Central memory CD8-positive, alpha-beta T cell (primary cell): ENCODE results near the gene IL22RA2.

Experiments
- ATAC-seq: fragments of 150-1000 bp; cut with Tn5 transposase; replicated peaks from 2 replicates; pipeline ENCODE4 v1.10.0; 2022; ENCODE audit warnings: mild to moderate bottlenecking, moderate FRiP score, moderate number of reproducible peaks; ENCODE audit not compliant: poor library complexity, severe bottlenecking; ENCODE audit errors: extremely low read depth
- DNase-seq, 2 donors: peaks; one replicate each; pipeline ENCODE4 v3.0.0; 2021; ENCODE audit warnings: low spot score in 2 of 2
- H3K27ac Mint-ChIP-seq: one replicate; pipeline ENCODE4 v1.8.0; 2022; ENCODE audit warnings: low read depth, mild to moderate bottlenecking, moderate library complexity, mixed read lengths
- H3K27me3 Mint-ChIP-seq: one replicate; pipeline ENCODE4 v1.8.0; 2022; ENCODE audit warnings: mixed read lengths
- H3K36me3 Mint-ChIP-seq: one replicate; pipeline ENCODE4 v1.8.0; 2022; ENCODE audit warnings: mild to moderate bottlenecking, moderate library complexity, mixed read lengths; ENCODE audit not compliant: insufficient read depth
- H3K4me1 Mint-ChIP-seq: one replicate; pipeline ENCODE4 v1.8.0; 2022; ENCODE audit warnings: mixed read lengths
- H3K4me3 Mint-ChIP-seq: one replicate; pipeline ENCODE4 v1.8.0; 2022; ENCODE audit warnings: mild to moderate bottlenecking, moderate library complexity, mixed read lengths
- H3K9me3 Mint-ChIP-seq: one replicate; pipeline ENCODE4 v1.8.0; 2022; ENCODE audit warnings: mixed read lengths

Gene IL22RA2

DNA sequence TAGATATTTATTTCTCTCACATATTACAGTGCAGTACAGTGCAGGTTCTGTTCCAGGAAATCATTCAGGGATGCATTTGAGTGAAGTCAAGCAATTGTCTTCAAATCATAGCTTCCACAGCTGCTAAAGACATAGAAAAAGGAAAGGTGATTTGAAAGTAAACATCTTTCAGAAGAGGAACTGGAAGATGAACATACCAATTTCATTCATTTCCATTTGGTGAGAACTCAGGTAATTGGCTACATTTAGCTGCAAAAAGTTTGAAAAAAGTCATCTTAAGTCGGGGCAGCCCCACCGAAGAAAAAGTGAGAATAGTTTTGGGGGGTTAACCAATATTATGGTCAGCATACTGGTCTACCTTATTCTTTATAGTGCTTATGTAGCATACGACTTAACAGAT is 67.3 kb downstream of the IL22RA2 start:
- Mint-ChIP-seq H3K27me3 (no peaks in the 10 kb centered on the region), H3K4me3 (no peak overlapping the region)

DNA sequence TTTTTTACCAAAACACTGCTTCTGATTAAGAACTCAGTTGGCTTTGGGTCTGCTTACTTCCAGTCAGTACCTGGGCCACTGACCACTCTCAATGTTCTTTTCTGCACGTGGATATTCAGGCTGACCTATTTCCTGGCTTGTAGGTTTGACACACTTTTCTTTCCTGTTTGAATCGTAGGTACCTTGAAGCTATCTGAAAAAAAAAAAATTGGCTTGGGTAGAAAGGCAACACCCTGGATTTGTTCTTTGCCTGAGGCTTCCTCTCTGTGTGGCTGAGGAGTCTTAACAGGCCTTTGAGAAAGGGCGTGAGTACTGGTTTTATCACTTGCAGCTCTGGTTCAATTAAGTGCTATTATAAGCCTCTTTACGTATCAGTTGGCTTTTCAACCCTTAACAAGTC is 68.1 kb downstream of the IL22RA2 start:
- DNase-seq (no peak), ATAC-seq (peak; percentile 24)
- Mint-ChIP-seq H3K36me3 (no peaks in the 10 kb centered on the region), H3K4me1 (peaks cover 27% of the 10 kb centered on the region), H3K27me3 (no peaks in the 10 kb centered on the region), H3K9me3 (no peaks in the 10 kb centered on the region), H3K4me3 (no peak overlapping the region), H3K27ac (peak overlapping the region; percentile 16)

More for the DNA sequence above, 67.3 kb downstream of the IL22RA2 start:
- Mint-ChIP-seq H3K36me3 (no peaks in the 10 kb centered on the region), H3K9me3 (no peaks in the 10 kb centered on the region), H3K4me1 (peaks cover 27% of the 10 kb centered on the region), H3K27ac (peak overlapping the region; percentile 16)
- ATAC-seq (no peak), DNase-seq (no peak)

DNA sequence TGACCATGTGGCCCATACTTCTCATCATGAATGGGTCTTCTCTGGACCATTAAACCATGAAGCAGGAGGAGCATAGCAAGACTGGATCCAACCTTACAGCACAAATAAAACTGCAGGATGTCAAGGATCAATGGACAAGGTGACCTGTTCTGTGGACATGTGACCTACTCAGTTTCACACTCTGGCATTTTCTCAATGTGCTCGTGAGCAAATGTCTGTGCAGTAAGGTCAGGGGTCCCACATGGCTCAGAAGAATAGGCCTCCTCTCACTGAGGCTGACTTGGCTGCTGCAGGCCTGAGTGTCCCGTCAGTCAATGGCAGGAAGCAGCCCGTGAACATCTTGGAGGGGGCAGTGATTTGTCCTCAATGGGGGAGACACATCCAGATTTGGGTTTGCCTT is 68.5 kb downstream of the IL22RA2 start:
- Mint-ChIP-seq H3K27ac (no peak overlapping the region), H3K4me1 (peaks cover 27% of the 10 kb centered on the region), H3K36me3 (no peaks in the 10 kb centered on the region), H3K27me3 (no peaks in the 10 kb centered on the region), H3K4me3 (no peak overlapping the region), H3K9me3 (no peaks in the 10 kb centered on the region)
- DNase-seq, result no peak
- ATAC-seq, result no peak

DNA sequence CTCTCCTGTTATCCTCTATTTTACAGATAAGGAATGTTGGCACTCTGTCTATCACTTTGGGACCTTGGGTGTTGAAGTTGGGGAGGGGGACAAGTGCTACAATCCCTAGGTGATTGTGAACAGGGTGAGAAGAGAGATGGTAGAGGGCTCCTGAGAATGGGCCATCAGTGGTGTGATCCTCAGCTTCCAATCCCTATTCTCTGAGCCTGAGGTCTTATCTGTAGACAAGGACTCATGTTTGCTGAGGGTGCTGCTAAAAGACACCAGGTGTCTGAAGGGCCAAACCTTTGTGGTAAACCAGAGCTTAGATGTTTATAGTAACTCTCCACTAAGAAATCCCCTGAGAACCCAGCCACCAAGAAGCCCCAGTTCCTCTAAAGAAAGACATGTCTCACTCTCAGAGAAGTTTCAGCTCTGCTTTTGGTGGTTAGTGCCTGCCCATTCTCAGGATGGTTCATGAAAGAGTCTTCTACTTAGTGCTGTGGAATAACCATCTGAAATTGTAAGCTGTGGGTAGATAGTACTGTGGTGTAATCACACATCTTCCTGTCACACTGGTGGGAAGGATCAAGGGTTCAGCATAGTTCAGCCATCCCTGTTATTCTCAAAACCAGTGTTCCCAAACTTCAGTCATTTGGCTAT is 70.5 kb downstream of the IL22RA2 start:
- H3K27ac Mint-ChIP-seq, result no peak overlapping the region
- no peaks in the 10 kb centered on the region for H3K9me3 Mint-ChIP-seq
- no peak overlapping the region for H3K4me3 Mint-ChIP-seq
- H3K36me3 Mint-ChIP-seq, result no peaks in the 10 kb centered on the region
- DNase-seq (no peak), ATAC-seq (peak; percentile 56)
- H3K4me1 Mint-ChIP-seq, result peaks cover 27% of the 10 kb centered on the region
- H3K27me3 Mint-ChIP-seq, result no peaks in the 10 kb centered on the region

DNA sequence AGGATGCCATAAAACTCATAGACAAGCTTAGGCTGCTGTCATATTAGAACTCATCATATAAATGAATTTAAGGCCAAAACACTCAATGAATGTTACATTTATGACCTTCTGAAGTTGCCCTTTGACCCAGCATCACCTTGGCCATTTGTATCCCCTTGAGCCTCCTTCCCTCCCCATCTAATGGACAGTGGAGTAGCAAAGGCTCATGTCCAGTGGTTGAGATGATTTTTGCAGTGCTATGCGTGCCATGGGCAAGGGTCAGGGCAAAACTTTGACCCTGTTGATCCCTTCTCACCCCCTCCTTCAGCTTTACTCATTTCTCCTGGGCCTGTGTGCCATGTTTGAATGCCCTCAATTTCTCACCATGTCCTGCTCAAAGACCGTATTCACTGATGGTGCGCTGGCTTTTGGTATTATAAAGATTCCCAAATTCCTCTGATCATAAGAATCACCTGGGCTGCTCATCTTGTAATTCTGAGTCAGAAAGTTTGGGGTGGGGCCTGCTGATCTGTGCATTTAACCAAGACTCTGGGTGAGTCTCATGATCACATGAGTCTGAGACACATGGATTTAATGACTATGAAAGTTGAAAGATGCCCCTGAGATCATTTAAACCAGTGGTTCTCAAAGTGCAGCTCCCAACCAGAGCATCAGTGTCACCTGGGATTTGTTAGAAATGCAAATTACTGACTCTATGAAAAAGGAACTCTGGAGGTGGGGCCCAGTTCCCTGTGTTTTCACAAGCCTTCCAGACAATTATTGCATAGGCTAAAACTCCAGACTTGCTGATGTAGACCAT is 71.2 kb downstream of the IL22RA2 start:
- Mint-ChIP-seq H3K27me3 (no peaks in the 10 kb centered on the region), H3K4me1 (peaks cover 27% of the 10 kb centered on the region), H3K27ac (no peak overlapping the region), H3K4me3 (no peak overlapping the region), H3K36me3 (no peaks in the 10 kb centered on the region), H3K9me3 (no peaks in the 10 kb centered on the region)
- DNase-seq (no peak), ATAC-seq (no peak)

DNA sequence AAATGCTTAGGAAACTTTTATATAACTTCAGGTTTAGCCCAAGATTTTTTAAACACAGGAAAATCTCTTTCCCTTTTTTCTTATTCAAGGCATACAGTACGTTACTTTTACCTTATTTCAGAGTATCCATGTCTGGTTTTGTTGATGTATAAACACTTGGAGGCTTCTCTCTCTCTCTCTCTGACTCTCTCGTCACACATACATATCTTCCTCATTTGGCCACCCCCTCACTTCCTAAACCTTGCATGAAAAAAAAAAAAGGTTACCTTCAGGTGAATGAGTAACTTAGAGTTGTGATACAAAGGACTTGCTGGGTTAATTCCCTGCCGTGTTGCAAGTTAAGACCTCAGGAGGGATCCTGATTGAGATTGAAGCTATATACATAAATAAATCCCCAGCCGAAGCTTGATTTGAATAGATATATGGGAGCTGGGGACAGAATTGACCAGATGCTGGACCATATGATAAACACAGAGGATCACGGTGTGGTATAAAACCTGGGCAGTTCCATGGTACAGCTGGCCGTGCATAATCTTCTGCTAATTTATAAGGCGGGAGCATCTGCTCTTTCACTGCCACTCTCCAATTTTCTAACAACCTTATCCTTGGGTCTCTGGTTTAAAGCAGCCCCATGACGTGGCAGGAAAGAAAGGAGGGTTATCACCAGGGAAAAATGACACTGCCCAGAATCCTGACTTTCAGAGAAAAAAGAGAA is 73.6 kb downstream of the IL22RA2 start:
- H3K27ac Mint-ChIP-seq, result no peak overlapping the region

DNA sequence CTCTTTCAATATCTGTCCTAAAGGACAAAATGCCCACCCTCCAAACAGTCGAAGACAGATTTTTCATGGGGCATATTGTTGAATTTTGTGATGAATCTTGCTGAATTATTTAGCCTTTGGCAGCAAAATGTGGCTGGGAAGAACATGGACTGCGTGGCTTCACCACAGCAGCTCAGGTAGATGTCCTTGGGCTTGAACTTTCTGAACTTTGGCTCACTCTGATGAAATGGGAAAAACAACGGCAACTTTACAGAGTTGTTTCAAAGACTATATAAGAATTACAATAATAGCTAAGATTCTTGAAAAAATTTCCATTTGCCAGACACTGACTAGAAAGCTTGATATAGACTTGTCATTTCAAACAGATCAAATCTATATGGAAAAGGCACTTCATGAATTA is 75.9 kb downstream of the IL22RA2 start:
- Mint-ChIP-seq H3K4me1 (peaks cover 12% of the 10 kb centered on the region), H3K9me3 (no peaks in the 10 kb centered on the region), H3K4me3 (no peak overlapping the region), H3K27me3 (no peaks in the 10 kb centered on the region), H3K27ac (no peak overlapping the region), H3K36me3 (peaks cover 2% of the 10 kb centered on the region)
- ATAC-seq (no peak), DNase-seq (no peak)

More for the DNA sequence above, 73.6 kb downstream of the IL22RA2 start:
- H3K9me3 Mint-ChIP-seq, result no peaks in the 10 kb centered on the region
- ATAC-seq (no peak), DNase-seq (no peak)
- H3K27me3 Mint-ChIP-seq, result no peaks in the 10 kb centered on the region
- H3K36me3 Mint-ChIP-seq, result peaks cover 2% of the 10 kb centered on the region
- peaks cover 23% of the 10 kb centered on the region for H3K4me1 Mint-ChIP-seq
- H3K4me3 Mint-ChIP-seq, result no peak overlapping the region

DNA sequence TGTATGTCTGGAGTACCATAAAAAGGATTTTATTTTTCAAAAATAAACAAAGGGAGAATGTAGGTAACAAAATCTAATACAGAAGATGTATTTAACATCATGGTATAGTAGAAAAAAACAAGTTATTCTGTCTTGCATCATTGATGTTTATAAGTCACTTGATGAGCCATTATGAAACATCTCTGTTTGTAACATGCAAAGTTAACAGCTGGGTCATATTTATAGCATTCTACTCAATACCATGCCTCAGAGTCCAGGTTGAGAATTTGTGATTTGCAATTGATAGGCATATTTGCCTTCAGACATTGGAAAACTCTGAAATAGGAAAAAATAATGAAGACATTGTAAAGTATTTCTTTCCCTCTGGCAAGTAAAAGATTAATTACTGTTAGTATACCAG is 76.4 kb downstream of the IL22RA2 start:
- H3K4me1 Mint-ChIP-seq, result peaks cover 10% of the 10 kb centered on the region
- peaks cover 2% of the 10 kb centered on the region for H3K36me3 Mint-ChIP-seq
- DNase-seq (no peak), ATAC-seq (no peak)
- H3K27ac Mint-ChIP-seq, result no peak overlapping the region
- no peaks in the 10 kb centered on the region for H3K27me3 Mint-ChIP-seq
- H3K9me3 Mint-ChIP-seq, result no peaks in the 10 kb centered on the region
- H3K4me3 Mint-ChIP-seq, result no peak overlapping the region

DNA sequence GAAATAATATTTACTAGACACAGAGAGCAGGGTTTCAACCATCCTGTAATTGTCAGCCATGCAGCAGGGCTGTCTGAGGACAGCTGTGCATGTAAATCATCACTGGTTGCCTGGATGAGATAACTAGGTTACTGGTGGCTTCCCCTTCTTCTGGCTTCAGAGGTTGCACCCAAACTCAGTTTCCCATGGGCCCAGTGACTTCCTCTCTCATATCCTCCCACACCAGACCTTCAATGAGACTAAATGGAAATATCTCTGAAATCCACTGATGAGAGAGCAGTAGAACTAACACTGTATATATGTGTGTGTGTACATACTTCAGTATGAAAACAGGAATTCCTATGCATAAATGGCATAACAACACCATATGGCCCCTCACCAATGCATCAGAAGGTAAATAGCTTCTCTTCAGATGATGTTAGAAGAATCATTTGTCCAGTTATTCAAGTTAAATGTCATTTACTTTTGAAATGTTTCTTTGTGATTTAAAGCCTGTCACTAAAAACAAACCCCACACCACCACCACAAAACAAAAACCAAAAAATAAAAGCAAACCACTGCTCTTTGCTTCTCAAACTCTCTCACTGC is 77.7 kb downstream of the IL22RA2 start:
- DNase-seq (no peak), ATAC-seq (no peak)
- no peaks in the 10 kb centered on the region for H3K27me3 Mint-ChIP-seq
- H3K27ac Mint-ChIP-seq, result peak overlapping the region; percentile 2
- H3K4me1 Mint-ChIP-seq, result peaks cover 10% of the 10 kb centered on the region
- no peak overlapping the region for H3K4me3 Mint-ChIP-seq
- H3K36me3 Mint-ChIP-seq, result peaks cover 2% of the 10 kb centered on the region
- H3K9me3 Mint-ChIP-seq, result no peaks in the 10 kb centered on the region

DNA sequence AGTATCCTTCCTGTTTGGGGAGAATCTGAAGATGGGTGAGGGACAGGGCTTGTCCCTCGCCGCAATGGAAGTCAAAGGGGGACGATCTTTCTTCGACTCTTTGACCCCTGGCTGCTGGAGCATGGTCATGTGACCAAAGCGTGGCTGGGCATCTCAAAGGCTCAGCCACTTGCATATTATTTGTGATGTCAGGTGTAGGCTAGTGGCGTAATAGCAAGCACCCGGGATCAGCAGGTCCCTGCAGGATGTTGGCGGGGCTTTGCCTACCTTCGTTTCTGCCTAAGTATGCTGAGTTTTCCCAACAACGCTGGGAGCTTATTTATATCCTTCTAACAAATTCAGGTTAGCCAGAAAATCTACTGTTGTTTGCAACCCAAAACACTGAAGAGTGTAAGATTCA is 78.4 kb downstream of the IL22RA2 start:
- Mint-ChIP-seq H3K4me3 (peak overlapping the region; percentile 10), H3K27me3 (peaks cover 5% of the 10 kb centered on the region), H3K4me1 (peaks cover 10% of the 10 kb centered on the region), H3K27ac (no peak overlapping the region), H3K36me3 (peaks cover 2% of the 10 kb centered on the region), H3K9me3 (no peaks in the 10 kb centered on the region)
- DNase-seq (no peak), ATAC-seq (no peak)

DNA sequence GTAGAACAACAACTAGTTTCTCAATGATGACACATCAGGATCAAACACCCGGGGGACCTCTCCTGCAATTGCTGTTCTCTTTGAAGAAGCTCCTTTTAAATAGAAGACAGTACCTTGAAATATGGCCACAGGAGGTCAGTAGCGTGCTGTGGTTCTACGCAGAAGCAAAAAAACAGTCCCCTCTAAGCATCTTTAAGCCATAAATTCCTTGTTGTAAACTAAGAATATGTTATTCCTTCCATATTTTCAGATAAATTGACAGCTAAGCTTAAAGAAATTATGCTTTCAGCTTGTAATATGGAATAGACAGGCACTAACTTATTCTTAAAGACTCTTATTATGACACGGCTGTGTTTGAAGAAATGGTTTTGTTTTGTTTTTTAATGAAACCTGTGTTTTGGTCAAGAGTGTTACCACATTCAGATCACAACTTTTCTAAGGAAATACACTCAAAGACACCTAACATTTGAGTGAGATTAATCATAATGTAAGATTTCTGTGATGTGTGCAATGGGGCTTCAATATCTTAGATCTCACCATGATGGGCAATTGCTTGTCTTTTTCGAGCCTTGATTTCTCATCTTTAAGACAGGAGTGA is 78.9 kb downstream of the IL22RA2 start:
- H3K36me3 Mint-ChIP-seq, result peaks cover 2% of the 10 kb centered on the region
- no peak overlapping the region for H3K27ac Mint-ChIP-seq
- ATAC-seq (peak; percentile 56), DNase-seq (peak; percentile 19 to 40)
- H3K4me3 Mint-ChIP-seq, result peak overlapping the region; percentile 10
- peaks cover 10% of the 10 kb centered on the region for H3K4me1 Mint-ChIP-seq
- H3K9me3 Mint-ChIP-seq, result no peaks in the 10 kb centered on the region
- H3K27me3 Mint-ChIP-seq, result peaks cover 11% of the 10 kb centered on the region
